NCI-H2029 treated with DMSO at 0.1 percent for 48 hours (cell line): ENCODE data around the gene TBC1D8.
"Not testable (repeated sequence)": the region's sequence is repeated elsewhere in the genome, so short reads cannot be mapped to it uniquely, and the experiment has no call there.

Source experiments
- DNase-seq: peaks from one replicate; lab custom pipeline; 2025; lab: John Stamatoyannopoulos, UW

The TBC1D8 gene

DNA sequence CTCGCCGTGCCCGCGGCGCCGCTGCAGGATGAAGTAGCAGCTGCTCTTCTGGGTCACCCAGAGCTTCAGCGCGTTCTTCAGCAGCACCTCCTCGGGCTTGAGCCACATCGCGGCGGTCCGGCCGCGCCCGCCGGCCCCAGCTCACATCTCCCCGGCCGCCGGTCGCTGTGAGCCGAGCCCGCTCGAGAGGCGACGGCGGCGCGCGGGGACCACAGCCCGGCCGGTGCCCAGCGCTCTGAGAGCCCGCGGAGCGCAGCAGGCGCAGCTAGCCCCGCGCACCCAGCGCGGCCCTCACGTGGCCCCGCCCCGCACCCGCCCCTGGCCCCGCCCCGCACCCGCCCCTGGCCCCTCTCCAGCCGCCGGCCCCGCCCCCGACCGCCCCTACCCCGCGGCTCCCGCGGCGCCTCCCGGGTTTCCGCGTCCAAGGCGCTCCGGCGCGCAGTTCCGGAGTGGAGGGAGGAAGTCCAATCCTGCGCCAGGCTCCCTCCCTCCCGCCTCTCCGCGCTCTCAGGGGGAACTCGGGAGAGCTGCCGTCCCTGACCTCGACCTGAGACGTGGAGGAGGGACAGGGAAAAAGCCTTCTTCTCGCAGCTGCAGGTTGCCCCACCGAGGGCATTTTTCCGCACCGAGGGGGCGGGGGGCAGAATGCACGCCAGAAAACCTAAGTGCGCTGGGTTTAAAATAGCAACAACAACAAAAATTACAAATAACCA, at the start of gene TBC1D8:
Gene TBC1D8 (minus strand): TSS at position 237 of the 713 bp plus-strand sequence. CDS start 129 bp downstream, at position 108.
- no peak for DNase-seq

DNA sequence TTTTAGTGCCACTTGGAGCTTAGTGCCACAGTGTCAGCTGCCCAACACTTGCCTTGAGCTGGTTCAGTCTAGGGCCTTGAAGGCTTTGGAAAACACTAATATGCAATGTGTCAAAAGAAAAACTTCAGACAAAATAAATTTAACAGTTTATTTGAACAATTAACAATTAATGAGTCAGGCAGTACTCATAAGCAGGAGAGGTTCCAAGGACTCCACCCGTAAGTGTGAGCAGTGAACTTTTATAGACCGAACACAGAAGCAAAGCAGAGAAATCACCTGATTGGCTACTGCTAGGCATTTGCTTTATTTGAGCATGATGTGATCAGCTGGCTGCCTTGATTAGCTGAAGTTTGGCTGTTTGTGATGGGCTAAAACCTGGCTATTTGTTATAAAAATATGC, 49.5 kb upstream of the TBC1D8 start:
- no peak for DNase-seq

- no peak for DNase-seq
These were observed 48.1 kb upstream of the TBC1D8 start for GRCh38 chr2:101199251-101199791.

GRCh38 chr2:101197814-101198213, 46.6 kb upstream of the TBC1D8 start:
- no peak for DNase-seq

DNA sequence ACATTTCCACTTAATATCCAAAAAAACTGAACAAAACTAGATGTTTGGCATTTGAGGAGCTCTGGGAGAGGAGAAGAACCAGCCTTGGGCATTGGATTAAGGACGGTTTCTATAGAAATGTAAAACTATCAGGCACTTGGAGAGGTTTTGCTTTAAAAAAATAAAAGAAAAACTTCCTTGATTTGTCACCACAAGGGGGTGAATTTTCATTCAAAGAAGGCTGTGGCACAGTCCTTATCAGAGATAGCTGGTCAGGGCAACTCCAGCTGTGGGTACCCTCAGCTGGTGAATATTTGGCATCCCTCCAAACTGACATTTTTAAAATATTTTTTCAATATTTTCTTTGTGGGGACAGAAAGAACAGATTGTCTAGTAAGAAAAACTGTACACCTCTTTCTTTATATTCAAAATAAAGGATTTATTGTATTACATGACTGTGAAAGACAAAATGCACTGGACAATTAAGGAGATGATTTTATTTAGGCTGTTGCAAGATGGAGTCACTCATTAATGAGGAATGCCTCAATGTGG, 46.1 kb upstream of the TBC1D8 start:
- DNase-seq: no peak

- DNase-seq: no peak
These were observed 44.9 kb upstream of the TBC1D8 start for GRCh38 chr2:101195871-101196661.

DNA sequence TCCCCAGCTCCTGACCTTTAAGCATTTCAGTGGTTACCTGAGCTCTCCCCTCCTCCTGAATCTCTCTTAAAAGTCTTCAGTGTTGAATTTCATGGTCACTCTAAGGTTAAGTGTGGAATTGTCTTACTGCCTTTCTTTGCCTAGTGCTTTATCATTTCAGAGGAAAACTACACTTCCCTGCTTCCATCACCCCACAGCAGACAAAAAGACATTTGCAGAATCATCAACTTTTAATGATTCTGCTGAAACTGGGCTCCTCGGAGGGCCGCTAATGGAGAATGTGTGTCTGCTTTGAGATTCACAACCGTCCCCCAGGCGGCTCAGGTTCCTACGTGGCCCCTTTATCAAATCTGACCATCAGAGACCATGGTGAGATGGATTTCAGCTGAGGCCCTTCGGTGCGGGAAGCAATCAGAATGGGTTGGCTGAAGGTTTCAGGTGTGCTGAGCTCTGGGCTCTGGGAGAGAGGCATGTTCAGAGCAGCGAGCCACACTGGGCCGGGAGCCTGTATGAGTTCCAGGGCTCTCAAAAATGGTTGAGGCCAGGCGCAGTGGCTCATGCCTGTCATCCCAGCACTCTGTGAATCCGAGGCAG, 41.9 kb upstream of the TBC1D8 start:
- no peak for DNase-seq

- DNase-seq: peak; percentile 14
These were observed 39.8 kb upstream of the TBC1D8 start for GRCh38 chr2:101190747-101191516.

DNA sequence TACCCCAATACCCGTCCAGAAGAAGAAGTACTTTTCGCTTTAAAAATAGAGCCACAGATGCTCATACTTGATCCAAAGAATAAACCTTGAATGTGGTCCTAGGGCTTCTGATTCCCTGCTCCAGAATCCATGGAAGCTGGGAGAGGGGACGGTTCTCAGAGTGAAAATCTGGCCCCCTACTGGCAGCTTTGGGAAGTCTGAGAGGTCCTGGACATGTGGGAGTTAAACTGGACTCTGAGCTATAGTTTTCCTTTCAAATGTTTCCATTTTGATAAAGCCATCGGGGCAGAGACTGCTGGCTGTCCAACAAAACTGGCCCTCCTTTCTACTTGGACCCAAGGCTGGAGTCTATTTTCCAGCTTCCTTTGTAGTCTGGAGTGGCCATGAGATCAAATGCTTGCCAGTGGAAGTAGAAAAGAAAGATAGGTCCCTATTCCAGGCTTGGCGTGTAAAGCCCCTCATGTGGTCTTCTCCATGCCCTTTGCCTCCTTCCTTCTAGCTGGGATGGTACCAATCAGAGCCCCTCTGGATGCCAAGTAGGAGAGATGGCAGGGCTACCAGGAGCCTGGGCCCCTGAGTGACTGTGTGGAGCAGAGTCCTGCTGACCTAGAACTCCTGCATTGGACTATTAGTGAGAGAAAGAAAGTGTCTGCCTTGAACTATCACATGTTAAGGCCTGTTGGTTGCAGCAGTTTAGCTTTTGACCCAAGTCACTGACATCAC, 37.7 kb upstream of the TBC1D8 start:
- DNase-seq: no peak

GRCh38 chr2:101187131-101187530, 35.9 kb upstream of the TBC1D8 start:
- no peak for DNase-seq

DNA sequence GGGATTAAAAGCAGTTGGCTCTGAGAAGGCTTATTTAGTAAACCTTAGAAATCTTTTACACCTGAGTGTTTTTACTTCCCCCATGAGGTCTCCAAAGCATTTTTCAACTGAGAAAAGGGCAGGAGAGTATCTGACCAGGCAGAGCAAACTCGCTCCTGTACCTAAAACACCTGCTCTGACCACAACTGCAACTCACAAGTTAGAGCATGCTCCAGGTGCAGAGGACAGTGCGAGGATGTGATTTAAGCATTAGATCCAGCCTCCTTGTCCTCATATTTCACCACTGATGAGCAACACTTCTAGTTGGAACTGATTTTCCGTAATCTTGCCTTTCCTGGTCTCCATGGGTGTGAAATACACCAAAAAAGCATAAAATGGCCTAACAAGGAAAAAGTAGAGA, 34.5 kb upstream of the TBC1D8 start:
- no peak for DNase-seq

DNA sequence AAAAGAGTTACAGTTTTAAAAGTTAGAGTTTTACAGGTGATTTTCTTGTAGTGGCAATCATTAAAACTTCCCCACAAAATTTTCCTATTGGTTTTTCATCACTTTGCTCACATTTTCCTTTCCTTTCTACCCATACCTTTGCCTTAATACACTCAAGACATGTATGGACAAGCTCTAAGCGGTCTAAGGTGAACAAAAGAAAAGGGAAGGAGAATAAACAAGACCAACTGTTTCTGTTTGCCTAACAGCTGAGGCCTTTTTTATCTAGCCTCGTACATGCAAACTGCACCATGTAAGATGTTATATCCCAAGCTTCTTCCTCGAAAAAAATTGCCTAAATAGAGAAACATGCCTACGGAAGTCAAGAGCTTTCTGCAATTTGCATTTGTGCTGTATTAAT, 33.9 kb upstream of the TBC1D8 start:
- DNase-seq: no peak

GRCh38 chr2:101179982-101180381, 28.8 kb upstream of the TBC1D8 start:
- DNase-seq: no peak

DNA sequence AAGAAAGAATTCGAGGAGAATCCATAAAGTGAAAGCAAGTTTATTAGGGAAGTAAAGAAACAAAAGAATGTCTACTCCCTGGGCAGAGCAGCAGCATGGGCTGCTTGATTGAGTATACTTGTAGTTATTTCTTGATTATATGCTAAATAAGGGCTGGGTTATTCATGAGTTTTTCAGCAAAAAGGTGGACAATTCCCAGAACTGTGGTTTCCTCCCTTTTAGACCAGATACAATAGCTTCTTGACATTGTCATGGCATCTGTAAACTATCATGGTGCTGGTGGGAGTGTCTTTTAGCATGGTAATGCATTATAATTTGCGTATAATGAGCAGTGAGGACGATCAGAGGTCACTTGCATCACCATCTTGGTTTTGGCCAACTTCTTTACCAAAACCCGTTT, 25.6 kb upstream of the TBC1D8 start:
- no peak for DNase-seq

- no peak for DNase-seq
These were observed 24.8 kb upstream of the TBC1D8 start for GRCh38 chr2:101175991-101176390.

- DNase-seq: no peak
These were observed 22.6 kb upstream of the TBC1D8 start for GRCh38 chr2:101173707-101174295.

DNA sequence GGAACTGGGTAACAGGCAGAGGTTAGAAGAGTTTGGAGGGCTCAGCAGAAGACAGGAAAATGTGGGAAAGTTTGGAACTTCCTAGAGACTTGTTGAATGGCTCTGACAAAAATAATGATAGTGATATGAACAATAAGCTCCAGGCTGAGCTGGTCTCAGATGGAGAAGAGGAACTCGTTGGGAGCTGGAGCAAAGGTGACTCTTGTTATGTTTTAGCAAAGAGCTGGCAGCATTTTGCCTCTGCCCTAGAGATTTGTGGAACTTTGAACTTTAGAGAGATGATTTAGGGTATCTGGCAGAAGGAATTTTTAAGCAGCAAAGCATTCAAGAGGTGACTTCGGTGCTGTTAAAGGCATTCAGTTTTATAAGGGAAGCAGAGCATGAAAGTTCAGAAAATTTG, 18.6 kb upstream of the TBC1D8 start:
- not testable (repeated sequence) for DNase-seq

DNA sequence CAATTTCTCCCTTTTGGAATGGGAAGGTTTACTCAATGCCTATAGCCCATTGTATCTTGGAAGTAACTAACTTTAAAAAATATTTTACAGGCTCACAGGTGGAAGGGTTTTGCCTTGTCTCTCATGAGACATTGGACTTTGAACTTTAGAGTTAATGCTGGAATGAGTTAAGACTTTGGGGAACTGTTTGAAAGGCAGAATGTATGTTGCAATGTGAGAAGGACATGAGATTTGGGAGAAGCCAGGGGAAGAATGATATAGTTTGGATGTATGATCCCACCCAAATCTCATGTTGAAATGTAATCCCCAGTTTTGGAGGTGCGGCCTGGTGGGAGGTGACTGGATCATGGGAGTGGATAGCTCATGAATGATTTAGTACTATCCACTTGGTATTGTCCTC, 17.5 kb upstream of the TBC1D8 start:
- no peak for DNase-seq

DNA sequence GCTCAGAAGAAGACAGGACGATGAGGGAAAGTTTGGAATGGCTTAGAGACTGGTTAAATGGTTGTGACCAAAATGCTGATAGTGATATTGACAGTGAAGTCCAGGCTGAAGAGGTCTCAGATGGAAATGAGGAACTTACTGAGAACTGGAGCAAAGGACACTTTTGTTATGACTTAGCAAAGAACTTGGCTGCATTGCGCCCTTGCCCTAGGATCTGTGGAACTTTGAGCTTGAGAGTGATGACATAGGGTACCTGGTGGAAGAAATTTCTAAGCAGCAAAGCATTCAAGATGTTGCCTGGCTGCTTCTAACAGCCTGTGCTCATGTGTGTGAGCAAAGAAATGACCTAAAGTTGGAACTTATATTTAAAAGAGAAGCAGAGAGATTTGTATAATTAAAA, 16.4 kb upstream of the TBC1D8 start:
- not testable (repeated sequence) for DNase-seq

DNA sequence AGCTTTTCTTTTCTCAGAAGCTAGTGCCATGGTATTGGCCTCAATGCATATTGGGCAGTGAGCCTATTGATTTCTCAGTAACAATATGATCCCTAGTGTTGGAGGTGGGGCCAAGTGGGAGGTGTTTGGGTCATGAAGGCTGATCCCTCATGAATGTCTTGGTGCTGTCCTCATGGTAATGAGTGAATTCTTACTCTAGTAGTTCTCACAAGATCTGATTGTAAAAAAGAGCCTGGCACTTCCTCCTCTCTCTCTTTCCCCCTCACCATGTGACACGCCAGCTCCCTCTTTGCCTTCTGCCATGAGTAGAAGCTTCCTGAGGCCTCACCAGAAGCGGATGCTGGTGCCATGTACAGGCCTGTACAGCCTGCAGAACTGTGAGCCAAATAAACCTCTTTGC, 12.8 kb upstream of the TBC1D8 start:
- DNase-seq: no peak
